Measurements from ENCODE around the gene MNAT1.

DNA sequence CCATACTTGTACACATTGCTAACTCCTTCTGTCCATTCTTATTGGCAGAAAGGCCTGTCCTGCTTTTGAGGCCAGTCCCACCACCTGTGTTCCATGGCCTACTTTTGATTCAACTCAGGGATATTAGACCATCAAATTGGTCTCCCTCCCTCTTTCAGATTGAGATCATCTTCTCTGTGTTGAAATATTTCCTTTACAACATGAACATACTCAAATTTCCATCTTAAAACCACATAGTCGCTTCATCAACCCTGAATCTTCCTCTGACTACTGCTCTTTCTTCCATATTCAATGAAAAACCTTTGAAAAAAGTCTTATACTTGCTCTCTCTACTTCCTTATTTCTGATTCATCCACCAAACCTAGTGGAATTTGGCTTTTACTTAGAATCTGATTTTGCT is 211.4 kb downstream of the MNAT1 start:
- TF ChIP-seq, protein P1, sequence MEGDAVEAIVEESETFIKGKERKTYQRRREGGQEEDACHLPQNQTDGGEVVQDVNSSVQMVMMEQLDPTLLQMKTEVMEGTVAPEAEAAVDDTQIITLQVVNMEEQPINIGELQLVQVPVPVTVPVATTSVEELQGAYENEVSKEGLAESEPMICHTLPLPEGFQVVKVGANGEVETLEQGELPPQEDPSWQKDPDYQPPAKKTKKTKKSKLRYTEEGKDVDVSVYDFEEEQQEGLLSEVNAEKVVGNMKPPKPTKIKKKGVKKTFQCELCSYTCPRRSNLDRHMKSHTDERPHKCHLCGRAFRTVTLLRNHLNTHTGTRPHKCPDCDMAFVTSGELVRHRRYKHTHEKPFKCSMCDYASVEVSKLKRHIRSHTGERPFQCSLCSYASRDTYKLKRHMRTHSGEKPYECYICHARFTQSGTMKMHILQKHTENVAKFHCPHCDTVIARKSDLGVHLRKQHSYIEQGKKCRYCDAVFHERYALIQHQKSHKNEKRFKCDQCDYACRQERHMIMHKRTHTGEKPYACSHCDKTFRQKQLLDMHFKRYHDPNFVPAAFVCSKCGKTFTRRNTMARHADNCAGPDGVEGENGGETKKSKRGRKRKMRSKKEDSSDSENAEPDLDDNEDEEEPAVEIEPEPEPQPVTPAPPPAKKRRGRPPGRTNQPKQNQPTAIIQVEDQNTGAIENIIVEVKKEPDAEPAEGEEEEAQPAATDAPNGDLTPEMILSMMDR (IDR thresholded peaks at IDR 0.05) = no peak
- no peak for TF ChIP-seq EZH2phosphoT487 (IDR thresholded peaks at IDR 0.05)

Measured in neural progenitor cell (in vitro differentiated cells).